Muscle layer of duodenum (tissue), 2 donors: ENCODE measurements around the gene ALG13.

Experiments used
- H3K27ac ChIP-seq: one replicate; pipeline ENCODE4 v1.7.0; 2013; ENCODE audit warnings: mild to moderate bottlenecking, low read length
- H3K27me3 ChIP-seq: one replicate; pipeline ENCODE4 v1.7.0; 2013; ENCODE audit warnings: low read depth, mild to moderate bottlenecking, control low read depth, low read length
- H3K36me3 ChIP-seq, 2 donors: one replicate each; pipeline ENCODE4 v1.7.0; 2013; ENCODE audit warnings: low read length in 2 of 2, control low read depth in 1 of 2, mild to moderate bottlenecking in 1 of 2; ENCODE audit not compliant: insufficient read depth in 2 of 2, control insufficient read depth in 1 of 2
- H3K4me1 ChIP-seq, 2 donors: one replicate each; pipeline ENCODE4 v1.7.0; 2013; ENCODE audit warnings: low read length in 2 of 2, mild to moderate bottlenecking in 2 of 2, control low read depth in 1 of 2, moderate library complexity in 1 of 2; ENCODE audit not compliant: insufficient read depth in 2 of 2, control insufficient read depth in 1 of 2
- H3K4me3 ChIP-seq, 2 donors: one replicate each; pipeline ENCODE4 v1.7.0; 2013; ENCODE audit warnings: low read length in 2 of 2, low read depth in 1 of 2, mild to moderate bottlenecking in 1 of 2
- H3K9me3 ChIP-seq, 2 donors: one replicate each; pipeline ENCODE4 v1.7.0; 2013; ENCODE audit warnings: low read length in 2 of 2, control low read depth in 1 of 2, mild to moderate bottlenecking in 1 of 2; ENCODE audit not compliant: control insufficient read depth in 1 of 2
- donor health status: healthy.

The ALG13 gene

DNA sequence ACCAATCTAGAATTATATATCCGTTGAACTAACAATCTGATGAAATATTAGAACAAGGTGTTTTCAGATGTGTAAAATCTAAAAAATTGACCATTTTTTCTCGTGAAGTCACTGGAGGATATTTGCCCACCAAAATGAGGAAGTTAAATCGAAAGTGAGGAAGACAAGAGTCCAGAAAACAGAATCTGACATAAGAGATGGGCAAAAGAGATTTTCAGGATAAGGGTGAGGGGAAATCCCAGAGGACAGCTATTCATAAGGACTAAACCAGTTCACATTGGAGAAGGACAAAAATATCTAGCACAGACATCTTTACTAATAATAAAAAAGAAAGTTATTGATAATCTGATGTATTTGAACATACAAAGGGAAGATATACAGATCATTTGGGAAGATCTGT is 18.7 kb upstream of the ALG13 start:
- Histone ChIP-seq H3K4me1 (no peaks in the 10 kb centered on the region), H3K27me3 (no peaks in the 10 kb centered on the region), H3K36me3 (no peaks in the 10 kb centered on the region), H3K9me3 (no peaks in the 10 kb centered on the region), H3K27ac (no peak overlapping the region), H3K4me3 (no peak overlapping the region)

DNA sequence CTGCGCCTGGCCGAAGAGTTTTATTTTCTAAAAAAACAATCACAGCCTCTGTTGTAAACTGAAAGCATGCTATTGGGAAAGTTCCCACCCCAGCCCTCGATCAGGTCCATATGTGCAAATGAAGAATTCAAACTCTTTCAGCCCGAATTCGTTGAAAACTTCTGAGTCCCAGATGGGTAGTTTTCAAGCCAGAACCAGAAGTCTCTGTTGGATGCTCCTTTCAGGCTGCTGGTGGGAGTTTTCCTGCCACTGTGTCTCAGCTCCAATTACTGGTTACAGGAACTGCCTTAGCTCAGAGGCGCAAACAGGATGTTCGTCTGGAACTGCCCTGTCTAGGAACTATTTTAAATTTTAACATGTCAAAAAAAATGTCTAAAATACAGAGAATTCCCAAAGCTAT is 9.3 kb upstream of the ALG13 start:
- Histone ChIP-seq H3K27me3 (no peaks in the 10 kb centered on the region), H3K27ac (no peak overlapping the region), H3K4me3 (no peak overlapping the region), H3K36me3 (no peaks in the 10 kb centered on the region), H3K9me3 (no peaks in the 10 kb centered on the region), H3K4me1 (no peaks in the 10 kb centered on the region)

GRCh38 chrX:111687305-111687704 is 6.3 kb downstream of the ALG13 start:
- Histone ChIP-seq H3K36me3 (peaks cover 10 to 14% of the 10 kb centered on the region in 2 donors), H3K9me3 (no peaks in the 10 kb centered on the region), H3K27ac (no peak overlapping the region), H3K4me3 (no peak overlapping the region), H3K4me1 (peaks cover 0 to 8% of the 10 kb centered on the region in 2 donors), H3K27me3 (no peaks in the 10 kb centered on the region)

- H3K27ac ChIP-seq: no peak overlapping the region
- H3K4me3 ChIP-seq: no peak overlapping the region
- peaks cover 0 to 5% of the 10 kb centered on the region in 2 donors for H3K36me3 ChIP-seq
- no peaks in the 10 kb centered on the region for H3K4me1 ChIP-seq
- H3K9me3 ChIP-seq: no peaks in the 10 kb centered on the region
- no peaks in the 10 kb centered on the region for H3K27me3 ChIP-seq
Measured at GRCh38 chrX:111695297-111695880, 14.4 kb downstream of the ALG13 start.

DNA sequence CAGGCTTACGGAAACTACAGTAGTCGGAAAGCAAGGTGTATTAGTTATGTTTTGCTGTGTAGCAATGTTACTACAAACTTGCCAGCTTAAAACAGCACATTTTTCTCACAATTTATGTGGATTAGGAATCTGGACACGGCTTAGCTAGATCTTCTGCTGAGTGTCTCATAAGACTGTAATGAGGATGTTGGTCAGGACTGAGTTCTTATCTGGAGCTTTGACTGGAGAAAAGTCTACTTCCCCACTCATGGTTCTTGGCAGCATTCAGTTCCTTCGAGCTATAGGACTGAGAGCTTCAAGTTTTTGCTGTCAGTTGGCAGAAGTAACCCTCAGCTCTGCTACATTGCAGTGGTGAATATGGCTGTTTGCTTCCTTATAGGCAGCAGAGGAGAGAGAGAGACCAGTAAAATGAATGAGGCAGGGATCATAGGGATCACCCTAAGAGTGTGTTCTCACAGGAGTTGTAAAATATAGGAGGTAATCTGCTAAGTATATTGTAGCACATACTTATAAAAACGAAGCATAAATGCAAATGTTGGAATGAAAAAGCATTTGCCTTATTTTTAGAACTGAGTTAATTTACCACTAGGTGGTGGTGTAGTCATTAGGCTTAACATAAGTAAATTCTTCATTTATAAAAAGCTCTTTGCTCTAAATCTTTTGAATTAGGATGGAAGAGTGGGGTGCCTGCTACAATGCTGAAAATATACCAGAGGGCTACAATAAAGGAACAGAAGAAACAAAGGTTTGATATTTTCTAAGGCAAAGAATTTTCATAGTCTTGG is 38.6 kb downstream of the ALG13 start:
- Histone ChIP-seq H3K36me3 (peaks cover 0 to 17% of the 10 kb centered on the region in 2 donors), H3K27me3 (no peaks in the 10 kb centered on the region), H3K4me3 (no peak overlapping the region), H3K9me3 (no peaks in the 10 kb centered on the region), H3K27ac (no peak overlapping the region), H3K4me1 (no peaks in the 10 kb centered on the region)

DNA sequence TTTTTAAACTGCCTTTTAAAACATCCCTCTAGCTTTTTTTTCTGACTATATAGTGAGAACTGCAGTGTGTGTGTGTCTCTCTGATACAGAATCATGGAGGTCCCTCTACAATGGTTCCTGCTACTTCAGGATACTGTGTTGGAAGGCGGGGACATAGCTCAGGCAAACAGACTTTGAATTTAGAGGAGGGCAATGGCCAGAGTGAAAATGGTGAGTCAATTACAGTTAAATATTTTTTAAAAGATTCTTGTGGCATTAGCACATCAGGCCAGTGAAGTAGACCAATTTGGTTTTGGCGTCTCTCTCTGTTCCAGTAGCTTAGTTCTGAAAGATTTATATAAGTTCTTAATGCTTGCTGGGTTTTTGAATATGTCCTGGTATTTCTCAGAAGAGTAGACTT is 47.1 kb downstream of the ALG13 start:
- peaks cover 22 to 57% of the 10 kb centered on the region in 2 donors for H3K36me3 ChIP-seq
- no peak overlapping the region for H3K27ac ChIP-seq
- no peak overlapping the region for H3K4me3 ChIP-seq
- H3K9me3 ChIP-seq: no peaks in the 10 kb centered on the region
- H3K27me3 ChIP-seq: no peaks in the 10 kb centered on the region
- H3K4me1 ChIP-seq: no peaks in the 10 kb centered on the region

- Histone ChIP-seq H3K27ac (no peak overlapping the region), H3K4me1 (no peaks in the 10 kb centered on the region), H3K27me3 (no peaks in the 10 kb centered on the region), H3K36me3 (peaks cover 16 to 45% of the 10 kb centered on the region in 2 donors), H3K4me3 (no peak overlapping the region), H3K9me3 (no peaks in the 10 kb centered on the region)
Measured at GRCh38 chrX:111731351-111731750, 50.4 kb downstream of the ALG13 start.

- H3K4me1 ChIP-seq: no peaks in the 10 kb centered on the region
- H3K36me3 ChIP-seq: peaks cover 16 to 39% of the 10 kb centered on the region in 2 donors
- no peaks in the 10 kb centered on the region for H3K27me3 ChIP-seq
- no peak overlapping the region for H3K27ac ChIP-seq
- H3K4me3 ChIP-seq: no peak overlapping the region
- H3K9me3 ChIP-seq: no peaks in the 10 kb centered on the region
Measured at GRCh38 chrX:111736571-111736970, 55.6 kb downstream of the ALG13 start.

DNA sequence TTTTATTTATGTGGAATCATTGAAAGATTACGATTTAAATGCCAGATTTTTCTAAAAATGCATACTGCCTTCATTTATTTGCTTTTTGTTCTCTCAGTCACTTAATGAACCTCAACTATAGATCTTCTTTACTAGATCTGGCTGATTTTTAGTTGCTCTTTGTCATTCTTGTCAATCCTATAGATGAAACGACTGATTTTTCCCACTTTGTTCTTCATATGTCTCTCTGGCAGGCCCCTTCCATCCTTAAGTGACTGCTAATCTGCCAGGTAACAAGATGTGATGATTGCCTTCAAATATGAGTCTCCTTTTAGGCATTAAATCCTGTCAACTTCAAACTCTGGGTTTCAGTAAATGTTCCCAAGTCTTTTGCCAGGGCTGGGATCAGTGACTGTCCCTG is 61.0 kb downstream of the ALG13 start:
- Histone ChIP-seq H3K27me3 (no peaks in the 10 kb centered on the region), H3K9me3 (no peaks in the 10 kb centered on the region), H3K27ac (no peak overlapping the region), H3K4me1 (no peaks in the 10 kb centered on the region), H3K36me3 (peaks cover 16 to 28% of the 10 kb centered on the region in 2 donors), H3K4me3 (no peak overlapping the region)

DNA sequence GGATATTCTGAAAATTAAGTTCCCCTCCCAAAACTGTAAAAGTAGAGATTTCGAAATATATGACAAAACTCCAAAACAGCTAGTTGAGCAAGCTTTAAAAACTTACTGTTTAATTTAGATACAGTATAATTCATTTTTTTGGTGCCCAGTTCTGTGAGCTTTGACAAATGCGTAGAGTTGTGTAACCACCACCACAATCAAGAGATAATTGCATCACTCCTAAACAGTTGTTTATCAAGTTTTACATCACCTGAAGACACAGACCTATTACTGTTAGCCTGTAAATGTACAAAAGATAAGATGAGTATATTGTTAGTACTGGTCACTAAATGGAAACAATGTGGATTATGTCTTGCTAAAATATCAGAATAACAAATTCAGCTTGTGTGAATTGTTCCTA is 62.3 kb downstream of the ALG13 start:
- Histone ChIP-seq H3K36me3 (peaks cover 11 to 18% of the 10 kb centered on the region in 2 donors), H3K27me3 (no peaks in the 10 kb centered on the region), H3K4me1 (no peaks in the 10 kb centered on the region)

DNA sequence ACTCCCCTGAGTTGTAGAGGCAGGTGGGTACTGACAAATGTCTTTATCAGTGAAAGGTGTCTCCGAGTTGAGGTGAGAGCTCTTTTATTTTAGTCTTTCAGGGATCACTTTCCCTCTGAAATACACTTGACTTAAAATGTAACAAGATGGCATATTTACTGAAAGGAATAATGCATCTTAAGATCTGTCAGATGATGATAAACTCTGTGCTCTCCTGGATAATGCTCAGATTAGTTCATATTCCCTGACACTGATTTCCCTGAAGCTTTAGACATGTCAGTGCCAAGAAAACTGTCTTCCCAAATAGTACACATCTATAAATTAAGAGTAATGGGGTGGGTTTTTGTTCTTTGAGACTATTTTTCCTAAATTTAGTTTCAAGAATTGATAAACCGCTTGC is 75.5 kb downstream of the ALG13 start:
- Histone ChIP-seq H3K27ac (no peak overlapping the region), H3K4me3 (no peak overlapping the region), H3K9me3 (no peaks in the 10 kb centered on the region), H3K4me1 (no peaks in the 10 kb centered on the region), H3K27me3 (no peaks in the 10 kb centered on the region), H3K36me3 (peaks cover 0 to 7% of the 10 kb centered on the region in 2 donors)

More for the DNA sequence above, 62.3 kb downstream of the ALG13 start:
- H3K9me3 ChIP-seq: no peaks in the 10 kb centered on the region
- H3K27ac ChIP-seq: no peak overlapping the region
- H3K4me3 ChIP-seq: no peak overlapping the region
